CD4-positive, alpha-beta T cell (primary cell): ENCODE results near the gene ATG2A. TPM values are rescaled to one million over a fixed set of nuclear protein-coding genes. Genes with fewer than 3 reads are reported as not detected.

ENCODE experiments used
- ATAC-seq: fragments of 200-7000 bp; cut with Tn5 transposase; one replicate; pipeline ENCODE4 v1.10.0; 2022; ENCODE audit warnings: mild to moderate bottlenecking; ENCODE audit not compliant: poor library complexity
- CTCF ChIA-PET: fragments of 350-600 bp; sonication (Branson Sonifier 250); formaldehyde crosslinking; loops from one replicate; lab custom pipeline; 2021; ENCODE audit warnings: antibody characterized with exemption, inconsistent platforms; lab: Charles Lee
- POLR2A ChIA-PET: fragments of 350-600 bp; sonication (Branson Sonifier 250); formaldehyde crosslinking; loops from one replicate; lab custom pipeline; 2021; ENCODE audit warnings: antibody characterized with exemption, inconsistent platforms; lab: Charles Lee
- DNase-seq, 14 experiments: peaks; one replicate each; pipeline ENCODE4 v3.0.0-alpha.2; 2013 to 2020; ENCODE audit warnings: mixed read lengths in 2 of 14
- H3K27ac ChIP-seq, 2 donors: one replicate each; pipeline versions ENCODE4 v1.5.1 to v1.7.0; 2013; ENCODE audit warnings: low read length in 2 of 2, low read depth in 1 of 2, mild to moderate bottlenecking in 1 of 2
- H3K27me3 ChIP-seq, 2 experiments: 1 replicate in 1 of 2; 2 replicates in 1 of 2; pipeline versions ENCODE4 v1.6.1 to v1.7.0; 2013; ENCODE audit warnings: low read length in 2 of 2, control low read depth in 1 of 2, mild to moderate bottlenecking in 1 of 2, moderate library complexity in 1 of 2; ENCODE audit not compliant: insufficient read depth in 2 of 2, control insufficient read depth in 1 of 2
- H3K36me3 ChIP-seq: one replicate; pipeline ENCODE4 v1.6.1; 2013; ENCODE audit warnings: low read length, control low read depth; ENCODE audit not compliant: insufficient read depth
- H3K4me1 ChIP-seq: one replicate; pipeline ENCODE4 v1.6.1; 2013; ENCODE audit warnings: low read length, control low read depth; ENCODE audit not compliant: insufficient read depth
- H3K4me3 ChIP-seq: one replicate; pipeline ENCODE4 v1.5.1; 2013; ENCODE audit warnings: mild to moderate bottlenecking, low read length, moderate library complexity
- H3K9me3 ChIP-seq, 2 experiments: 1 replicate in 1 of 2; 2 replicates in 1 of 2; pipeline versions ENCODE4 v1.6.1 to v1.7.0; 2013; ENCODE audit warnings: low read length in 2 of 2, mild to moderate bottlenecking in 2 of 2, control low read depth in 1 of 2, moderate library complexity in 1 of 2; ENCODE audit not compliant: control insufficient read depth in 1 of 2, insufficient read depth in 1 of 2
- H3K27ac Mint-ChIP-seq: one replicate; pipeline ENCODE4 v1.8.0; 2020; ENCODE audit warnings: mixed read lengths
- H3K27me3 Mint-ChIP-seq: one replicate; pipeline ENCODE4 v1.8.0; 2021; ENCODE audit warnings: mixed read lengths
- H3K36me3 Mint-ChIP-seq: one replicate; pipeline ENCODE4 v1.8.0; 2021; ENCODE audit warnings: low read depth, mixed read lengths
- H3K4me1 Mint-ChIP-seq: one replicate; pipeline ENCODE4 v1.8.0; 2021; ENCODE audit warnings: low read depth, mixed read lengths
- H3K4me3 Mint-ChIP-seq: one replicate; pipeline ENCODE4 v1.8.0; 2020; ENCODE audit warnings: mild to moderate bottlenecking, mixed read lengths
- H3K9me3 Mint-ChIP-seq: one replicate; pipeline ENCODE4 v1.8.0; 2020; ENCODE audit warnings: mixed read lengths
- CTCF ChIP-seq: fragments of 200-600 bp; IDR thresholded peaks from one replicate; pipeline ENCODE4 v1.8.0; 2022; ENCODE audit warnings: antibody characterized with exemption, mild to moderate bottlenecking
- intact Hi-C, 2 experiments: fragments of 100-400 bp; cut with DNase I in 1 of 2; cut with micrococcal nuclease in 1 of 2; formaldehyde crosslinking; loops; one replicate each; pipeline versions ENCODE4 v1.15.1 to v1.9.0; 2023 to 2025; cut with DNase I, micrococcal nuclease
- total RNA-seq, 174 experiments: library from RNA in 2 of 174; stranded (reverse) in 2 of 174; gene quantifications; one replicate each; pipeline ENCODE4 v1.2.3 and lab custom pipeline; 2021 to 2026

Gene ATG2A
- total RNA-seq, 2 experiments from 2014 or later: 189 to 198 TPM

- H3K9me3 ChIP-seq: no peaks in the 10 kb centered on the region
- no peak for TF ChIP-seq CTCF
- DNase-seq (no peak), ATAC-seq (no peak)
- ChIA-PET CTCF (no interaction called here), POLR2A (interaction anchor here (0.6 to 17.7 kb wide), 2 partner anchors 10 to 27 kb away, joined by 3 to 767 read pairs; partner anchors contain the start of gene CDC42BPG)
- Mint-ChIP-seq H3K4me3 (no peak overlapping the region), H3K9me3 (no peaks in the 10 kb centered on the region), H3K4me1 (peaks cover 52% of the 10 kb centered on the region), H3K36me3 (peaks cover 2% of the 10 kb centered on the region), H3K27ac (peak overlapping the region; percentile 32), H3K27me3 (no peaks in the 10 kb centered on the region)
- H3K4me3 ChIP-seq: no peak overlapping the region
- peaks cover 63% of the 10 kb centered on the region for H3K4me1 ChIP-seq
- intact Hi-C loops: no loop called here
- no peaks in the 10 kb centered on the region for H3K36me3 ChIP-seq
- H3K27me3 ChIP-seq: no peaks in the 10 kb centered on the region
- H3K27ac ChIP-seq: peak overlapping the region in 1 of 2 donors; percentile 7
Measured at GRCh38 chr11:64884019-64884418, 33.0 kb downstream of the ATG2A start.

GRCh38 chr11:64883575-64883974 lies 33.4 kb downstream of the ATG2A start:
- H3K27me3 ChIP-seq: no peaks in the 10 kb centered on the region
- intact Hi-C loops: no loop called here
- DNase-seq (no peak), ATAC-seq (no peak)
- no peak overlapping the region for H3K4me3 ChIP-seq
- peak overlapping the region in 1 of 2 donors; percentile 7 for H3K27ac ChIP-seq
- Mint-ChIP-seq H3K4me3 (no peak overlapping the region), H3K4me1 (peaks cover 56% of the 10 kb centered on the region), H3K9me3 (no peaks in the 10 kb centered on the region), H3K27me3 (no peaks in the 10 kb centered on the region), H3K36me3 (peaks cover 7% of the 10 kb centered on the region), H3K27ac (no peak overlapping the region)
- H3K36me3 ChIP-seq: no peaks in the 10 kb centered on the region
- H3K4me1 ChIP-seq: peaks cover 62% of the 10 kb centered on the region
- ChIA-PET POLR2A (interaction anchor here (17.7 kb wide), 1 partner anchor 26 kb away, joined by 767 read pairs; the partner anchor contains the start of gene CDC42BPG), CTCF (no interaction called here)
- TF ChIP-seq CTCF: no peak
- H3K9me3 ChIP-seq: no peaks in the 10 kb centered on the region

- POLR2A ChIA-PET: interaction anchor here (17.7 kb wide), 1 partner anchor 25 kb away, joined by 767 read pairs; the partner anchor contains the start of gene CDC42BPG
- no peaks in the 10 kb centered on the region for H3K9me3 ChIP-seq
- no peaks in the 10 kb centered on the region for H3K36me3 ChIP-seq
- Mint-ChIP-seq H3K4me1 (peaks cover 47% of the 10 kb centered on the region), H3K27ac (no peak overlapping the region), H3K27me3 (no peaks in the 10 kb centered on the region), H3K4me3 (no peak overlapping the region), H3K9me3 (no peaks in the 10 kb centered on the region), H3K36me3 (peaks cover 19% of the 10 kb centered on the region)
- CTCF ChIA-PET: no interaction called here
- no peak overlapping the region for H3K27ac ChIP-seq
- no peaks in the 10 kb centered on the region for H3K27me3 ChIP-seq
- TF ChIP-seq CTCF: no peak
- intact Hi-C loops: no loop called here
- peaks cover 53% of the 10 kb centered on the region for H3K4me1 ChIP-seq
- ATAC-seq (no peak), DNase-seq (no peak)
- no peak overlapping the region for H3K4me3 ChIP-seq
Measured at GRCh38 chr11:64882243-64882642, 34.8 kb downstream of the ATG2A start.
